BLaER1 treated with 17β-estradiol and CSF1 and Interleukin-3, amounts not matched to agents 10 nM and 100 nM (cell line): ENCODE results near the gene RUNX3.
A peak's percentile ranks its signal among the peaks of the same experiment; 100 is the strongest.

ENCODE experiments used
- H3K27ac ChIP-seq, 11 experiments: shearing (Covaris generic); formaldehyde crosslinking; 2 replicates each; pipeline ENCODE4 v1.8.1; 2022
- H3K27me3 ChIP-seq, 11 experiments: shearing (Covaris generic); formaldehyde crosslinking; 2 replicates each; pipeline ENCODE4 v1.8.1; 2022
- H3K36me3 ChIP-seq, 11 experiments: shearing (Covaris generic); formaldehyde crosslinking; 2 replicates each; pipeline ENCODE4 v1.8.1; 2022
- H3K4me1 ChIP-seq, 10 experiments: shearing (Covaris generic); formaldehyde crosslinking; 2 replicates each; pipeline ENCODE4 v1.8.1; 2022
- H3K4me2 ChIP-seq, 11 experiments: shearing (Covaris generic); formaldehyde crosslinking; 2 replicates each; pipeline ENCODE4 v1.8.1; 2022
- H3K4me3 ChIP-seq, 10 experiments: shearing (Covaris generic); formaldehyde crosslinking; 2 replicates each; pipeline ENCODE4 v1.8.1; 2022
- H3K9ac ChIP-seq, 11 experiments: shearing (Covaris generic); formaldehyde crosslinking; 2 replicates each; pipeline ENCODE4 v1.8.1; 2022
- H3K9me3 ChIP-seq, 11 experiments: shearing (Covaris generic); formaldehyde crosslinking; replicated peaks in 1 of 11; 2 replicates each; pipeline ENCODE4 v1.8.1; 2022
- H4K20me1 ChIP-seq, 11 experiments: shearing (Covaris generic); formaldehyde crosslinking; 2 replicates each; pipeline ENCODE4 v1.8.1; 2022
- Cebpa-rat ChIP-seq, 11 experiments: shearing (Covaris generic); IDR thresholded peaks; 2 replicates each; pipeline ENCODE4 v1.8.1; 2022

RUNX3 gene

DNA sequence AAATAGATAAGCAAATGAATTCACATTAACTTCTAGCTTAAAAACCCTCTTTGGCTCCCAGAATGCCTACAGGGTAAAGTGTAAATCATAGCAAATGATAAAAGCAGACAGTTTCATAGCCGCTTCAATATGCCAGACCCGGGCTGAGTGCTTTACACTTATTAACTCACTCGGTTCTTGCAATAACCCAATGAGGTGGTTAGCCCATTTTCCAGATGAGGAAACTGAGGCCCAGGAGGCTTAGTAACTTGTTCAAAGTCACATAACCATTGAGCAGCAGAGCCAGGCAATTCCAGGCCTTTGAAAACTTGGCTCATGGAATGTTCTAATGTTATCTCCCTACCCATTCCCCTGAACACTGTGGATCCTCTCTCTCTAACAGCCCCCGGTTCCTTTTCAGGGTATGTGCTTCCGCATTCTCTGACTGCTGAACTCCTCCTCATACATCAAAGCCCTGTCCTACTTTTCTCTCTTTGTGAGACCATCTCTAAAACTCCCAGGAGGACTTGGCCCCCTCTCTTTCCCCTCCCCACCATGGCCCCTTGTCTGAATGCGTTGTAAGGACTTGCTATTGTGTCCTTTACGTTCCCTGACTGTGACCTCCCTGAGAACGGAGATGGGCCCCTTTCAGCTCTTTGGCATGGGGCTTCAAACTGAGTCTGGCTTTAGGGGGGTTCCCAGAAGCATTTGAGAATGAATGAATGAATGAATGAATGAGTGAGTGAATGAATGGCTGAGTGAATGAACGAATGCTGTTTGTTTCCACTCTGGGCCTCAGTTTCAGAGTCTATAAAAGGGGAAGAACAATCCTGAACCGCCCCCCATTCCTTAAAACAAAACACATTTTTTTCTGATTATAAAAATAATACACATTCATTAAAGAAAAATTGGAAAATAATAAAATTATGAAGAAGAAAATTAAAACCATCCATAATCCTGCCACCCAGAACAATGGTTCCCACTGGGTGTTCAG lies 15.6 kb upstream of the RUNX3 start:
- H3K4me1 ChIP-seq = peaks cover 13 to 78% (median 55%) of the 10 kb centered on the region in 10 experiments
- H3K27ac ChIP-seq = no peak overlapping the region
- H3K9me3 ChIP-seq = no peaks in the 10 kb centered on the region
- peaks cover 0 to 16% (median 0%) of the 10 kb centered on the region in 11 experiments; a peak in 2 of 22 replicates for H3K27me3 ChIP-seq
- no peak overlapping the region for H3K4me3 ChIP-seq
- peaks cover 0 to 57% (median 7%) of the 10 kb centered on the region in 11 experiments; a peak in 7 of 22 replicates for H4K20me1 ChIP-seq
- TF ChIP-seq Cebpa-rat (IDR thresholded peaks at IDR 0.05) = no peak
- no peaks in the 10 kb centered on the region for H3K36me3 ChIP-seq
- no peak overlapping the region for H3K9ac ChIP-seq
- H3K4me2 ChIP-seq = no peak overlapping the region; a peak in 1 of 22 replicates

DNA sequence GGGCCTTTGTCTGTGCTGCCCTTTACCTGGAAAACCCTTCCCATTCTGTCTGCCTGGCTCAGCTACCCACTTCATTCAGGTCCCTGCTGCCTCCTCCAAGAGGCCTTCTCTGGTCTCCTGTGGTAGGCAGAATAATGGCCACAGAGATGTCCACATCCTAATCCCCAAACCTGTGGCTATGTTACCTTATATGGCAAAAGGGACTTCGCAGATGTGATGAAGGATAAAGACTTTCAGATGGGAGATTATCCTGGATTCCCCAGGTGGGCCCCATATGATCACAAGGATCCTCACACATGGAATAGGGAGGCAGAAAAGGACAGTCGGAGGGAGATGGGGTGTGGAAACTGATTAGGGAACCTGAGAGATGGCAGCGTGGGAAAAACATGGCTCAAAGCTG lies 14.2 kb upstream of the RUNX3 start:
- Histone ChIP-seq H3K4me3 (no peak overlapping the region), H3K36me3 (no peaks in the 10 kb centered on the region), H3K4me2 (peak overlapping the region in 6 of 11 experiments; percentile 64 to 87 (median 76); a peak in 8 of 22 replicates), H3K27ac (no peak overlapping the region), H3K27me3 (peaks cover 0 to 16% (median 0%) of the 10 kb centered on the region in 11 experiments; a peak in 2 of 22 replicates), H4K20me1 (peaks cover 0 to 56% (median 7%) of the 10 kb centered on the region in 11 experiments; a peak in 6 of 22 replicates), H3K4me1 (peaks cover 13 to 75% (median 52%) of the 10 kb centered on the region in 10 experiments), H3K9me3 (no peaks in the 10 kb centered on the region), H3K9ac (no peak overlapping the region)
- no peak for TF ChIP-seq Cebpa-rat (IDR thresholded peaks at IDR 0.05)

DNA sequence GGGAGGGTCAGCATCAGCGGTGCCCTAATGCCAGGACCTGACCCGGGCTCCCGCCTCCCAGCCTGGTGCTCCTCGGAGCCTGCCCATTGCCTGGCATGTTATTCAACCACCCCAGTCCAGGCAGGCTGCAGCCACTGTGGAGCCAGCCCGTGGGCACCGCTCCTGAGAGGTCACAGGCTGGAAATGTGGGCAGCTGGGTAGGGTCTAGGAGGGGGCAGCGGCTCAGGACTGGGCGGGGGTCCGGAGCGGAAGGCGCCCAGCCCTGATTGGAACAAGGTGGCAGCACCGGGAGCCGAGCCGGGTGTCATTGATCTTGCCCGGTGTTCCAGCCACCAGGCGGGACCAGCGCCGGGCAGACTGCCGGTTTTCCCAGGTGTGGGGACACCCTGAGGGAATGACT lies 12.7 kb upstream of the RUNX3 start:
- H3K36me3 ChIP-seq = no peaks in the 10 kb centered on the region
- peaks cover 0 to 41% (median 6%) of the 10 kb centered on the region in 11 experiments; a peak in 7 of 22 replicates for H4K20me1 ChIP-seq
- H3K4me1 ChIP-seq = peaks cover 13 to 66% (median 44%) of the 10 kb centered on the region in 10 experiments
- H3K9me3 ChIP-seq = no peaks in the 10 kb centered on the region
- peaks cover 0 to 16% (median 0%) of the 10 kb centered on the region in 11 experiments; a peak in 2 of 22 replicates for H3K27me3 ChIP-seq
- no peak overlapping the region for H3K4me3 ChIP-seq
- peak overlapping the region in 1 of 11 experiments; percentile 36; a peak in 1 of 22 replicates for H3K9ac ChIP-seq
- H3K27ac ChIP-seq = no peak overlapping the region
- peak overlapping the region; percentile 31 to 87 (median 66) for H3K4me2 ChIP-seq
- no peak for TF ChIP-seq Cebpa-rat (IDR thresholded peaks at IDR 0.05)

DNA sequence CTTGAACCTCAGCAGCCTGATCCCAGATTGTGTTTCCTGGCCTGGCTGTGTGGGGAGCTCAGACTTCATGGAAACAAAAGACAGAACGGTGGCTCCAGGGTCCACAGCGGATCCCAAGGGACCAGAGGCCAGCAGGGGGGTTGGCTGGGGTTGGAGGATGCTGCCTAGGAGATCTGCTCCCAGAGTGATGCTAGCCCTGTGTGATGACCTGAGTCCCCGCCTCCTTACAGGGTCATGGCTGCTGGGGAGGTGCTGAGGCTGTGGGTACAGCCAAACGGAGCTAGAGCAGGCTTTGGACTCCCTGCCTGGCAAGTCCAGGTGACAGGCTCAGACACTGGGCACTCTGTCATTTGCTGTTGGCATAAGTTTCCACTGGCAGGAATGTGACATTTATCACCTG lies 11.5 kb upstream of the RUNX3 start:
- peaks cover 13 to 54% (median 32%) of the 10 kb centered on the region in 10 experiments for H3K4me1 ChIP-seq
- H3K9me3 ChIP-seq = no peaks in the 10 kb centered on the region
- no peak overlapping the region for H3K27ac ChIP-seq
- peaks cover 0 to 37% (median 0%) of the 10 kb centered on the region in 11 experiments; a peak in 7 of 22 replicates for H4K20me1 ChIP-seq
- no peak overlapping the region for H3K4me3 ChIP-seq
- peak overlapping the region in 2 of 11 experiments; percentile 5 to 31; a peak in 1 of 22 replicates for H3K9ac ChIP-seq
- no peaks in the 10 kb centered on the region for H3K36me3 ChIP-seq
- TF ChIP-seq Cebpa-rat (IDR thresholded peaks at IDR 0.05) = no peak
- peaks cover 0 to 20% (median 2%) of the 10 kb centered on the region in 11 experiments; a peak in 15 of 22 replicates for H3K27me3 ChIP-seq
- H3K4me2 ChIP-seq = peak overlapping the region in 10 of 11 experiments; percentile 31 to 87 (median 67); a peak in 17 of 22 replicates

DNA sequence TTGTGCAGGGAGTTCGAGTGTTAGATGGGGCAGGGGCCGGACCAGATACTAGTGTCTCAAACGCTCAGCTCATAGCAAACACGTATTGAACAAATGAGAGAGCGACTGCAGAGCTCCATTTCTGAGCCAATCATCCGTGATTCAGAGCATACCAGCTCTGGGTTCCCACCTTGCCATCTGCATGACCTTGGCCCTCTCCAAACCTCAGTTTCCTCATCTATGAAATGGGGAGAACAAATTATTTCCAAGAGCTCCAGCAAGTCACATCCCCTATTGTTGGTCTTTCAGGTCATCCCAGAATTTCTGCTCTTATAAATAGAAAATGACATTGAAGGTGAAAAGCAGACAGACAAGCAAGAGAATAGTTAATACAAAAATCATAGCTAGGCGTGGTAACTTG lies 10.2 kb upstream of the RUNX3 start:
- Histone ChIP-seq H4K20me1 (peaks cover 0 to 50% (median 5%) of the 10 kb centered on the region in 11 experiments; a peak in 10 of 22 replicates), H3K9me3 (no peaks in the 10 kb centered on the region), H3K27ac (no peak overlapping the region), H3K9ac (no peak overlapping the region), H3K4me1 (peaks cover 15 to 52% (median 35%) of the 10 kb centered on the region in 10 experiments), H3K27me3 (peaks cover 12 to 33% (median 16%) of the 10 kb centered on the region in 11 experiments), H3K4me2 (no peak overlapping the region), H3K4me3 (no peak overlapping the region), H3K36me3 (no peaks in the 10 kb centered on the region)
- no peak for TF ChIP-seq Cebpa-rat (IDR thresholded peaks at IDR 0.05)

DNA sequence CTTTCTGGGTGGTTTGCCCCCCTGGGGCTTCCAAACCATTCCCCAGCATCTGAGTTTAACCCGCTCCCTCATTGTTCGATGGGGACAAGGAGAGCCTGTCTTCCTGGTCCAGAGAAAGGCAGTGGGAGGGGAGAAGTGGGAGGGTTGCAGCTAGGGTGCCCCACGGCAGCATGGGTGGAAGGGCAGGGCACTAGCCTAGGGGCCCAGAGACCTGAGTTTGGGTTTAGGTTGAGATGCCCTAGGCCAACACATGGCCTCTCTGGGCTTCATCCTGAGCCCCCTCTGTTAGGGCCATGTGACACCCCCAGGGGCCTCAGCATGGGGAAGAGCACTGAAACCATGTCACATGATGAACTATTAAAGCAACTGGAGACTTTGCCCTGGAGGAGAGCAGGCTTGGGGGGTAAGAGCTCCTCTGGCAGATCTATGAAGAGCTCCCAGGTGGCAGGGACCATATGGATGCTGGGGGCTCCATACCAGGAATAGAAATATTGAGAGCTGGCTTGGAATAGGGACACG lies 9.7 kb upstream of the RUNX3 start:
- H3K27ac ChIP-seq = no peak overlapping the region
- TF ChIP-seq Cebpa-rat (IDR thresholded peaks at IDR 0.05) = no peak
- no peak overlapping the region for H3K9ac ChIP-seq
- H3K27me3 ChIP-seq = peaks cover 17 to 38% (median 21%) of the 10 kb centered on the region in 11 experiments
- H3K9me3 ChIP-seq = no peaks in the 10 kb centered on the region
- no peak overlapping the region for H3K4me3 ChIP-seq
- H3K4me1 ChIP-seq = peaks cover 16 to 57% (median 40%) of the 10 kb centered on the region in 10 experiments
- H3K4me2 ChIP-seq = no peak overlapping the region; a peak in 1 of 22 replicates
- H4K20me1 ChIP-seq = peaks cover 0 to 55% (median 10%) of the 10 kb centered on the region in 11 experiments; a peak in 10 of 22 replicates
- no peaks in the 10 kb centered on the region for H3K36me3 ChIP-seq

DNA sequence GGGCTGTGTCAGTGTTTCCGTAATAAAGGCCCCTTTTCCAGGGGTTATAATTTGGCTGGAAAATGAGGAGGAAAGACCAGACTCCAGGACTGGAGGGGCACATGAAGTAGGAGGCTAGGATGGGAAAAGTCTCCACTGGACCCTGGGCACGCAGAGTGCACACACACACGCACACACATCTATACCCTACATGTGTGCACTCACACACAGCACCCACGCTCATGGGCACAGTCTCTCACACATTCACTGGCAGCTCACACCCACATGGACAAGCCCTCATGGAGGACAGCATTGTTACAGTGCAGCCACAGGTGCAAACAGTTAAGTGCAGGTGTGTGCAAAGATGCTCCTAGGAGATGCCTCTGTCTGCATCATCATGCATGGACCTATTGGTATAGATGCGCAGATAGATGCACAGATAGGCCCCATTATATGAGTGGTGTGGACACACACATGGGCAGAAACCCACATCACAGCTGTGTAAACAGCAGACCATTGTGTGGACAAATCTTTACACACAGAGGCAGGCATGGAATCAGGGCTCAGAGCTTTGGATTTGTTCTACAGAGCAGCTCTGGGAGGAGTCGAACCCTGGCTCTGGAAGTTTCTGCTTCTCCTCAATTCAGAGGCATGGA lies 9.1 kb upstream of the RUNX3 start:
- Histone ChIP-seq H3K36me3 (no peaks in the 10 kb centered on the region), H3K4me2 (no peak overlapping the region; a peak in 1 of 22 replicates), H3K4me3 (no peak overlapping the region), H3K9me3 (no peaks in the 10 kb centered on the region), H3K27me3 (peaks cover 23 to 43% (median 26%) of the 10 kb centered on the region in 11 experiments), H3K4me1 (peaks cover 21 to 60% (median 45%) of the 10 kb centered on the region in 10 experiments), H3K9ac (no peak overlapping the region), H3K27ac (no peak overlapping the region), H4K20me1 (peaks cover 0 to 58% (median 15%) of the 10 kb centered on the region in 11 experiments; a peak in 13 of 22 replicates)
- TF ChIP-seq Cebpa-rat (IDR thresholded peaks at IDR 0.05) = no peak

DNA sequence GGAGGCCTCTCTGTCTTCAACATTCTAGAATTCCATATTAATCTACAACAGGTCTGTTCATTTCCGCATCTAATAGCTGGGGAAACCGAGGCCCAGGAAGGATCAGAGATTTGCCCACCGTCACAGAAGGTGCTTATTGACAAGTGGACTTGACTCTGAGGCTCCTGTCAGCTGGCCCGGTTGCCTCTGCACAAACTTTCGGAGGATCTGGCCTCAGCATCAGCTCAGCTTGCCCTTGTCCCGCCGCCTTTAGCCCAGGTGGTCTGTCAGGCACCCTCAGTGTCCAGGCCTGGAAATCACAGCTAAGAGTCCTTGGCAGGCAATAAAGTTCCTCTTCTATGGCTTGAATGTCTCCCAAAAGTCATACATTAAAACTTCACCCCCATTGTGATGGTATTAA lies 8.2 kb upstream of the RUNX3 start:
- TF ChIP-seq Cebpa-rat (IDR thresholded peaks at IDR 0.05) = no peak
- no peak overlapping the region for H3K9ac ChIP-seq
- peaks cover 0 to 59% (median 20%) of the 10 kb centered on the region in 11 experiments; a peak in 13 of 22 replicates for H4K20me1 ChIP-seq
- H3K27ac ChIP-seq = no peak overlapping the region
- H3K4me1 ChIP-seq = peaks cover 22 to 60% (median 46%) of the 10 kb centered on the region in 10 experiments
- no peak overlapping the region for H3K4me2 ChIP-seq
- no peaks in the 10 kb centered on the region for H3K36me3 ChIP-seq
- no peaks in the 10 kb centered on the region for H3K9me3 ChIP-seq
- H3K4me3 ChIP-seq = no peak overlapping the region
- peaks cover 31 to 45% (median 35%) of the 10 kb centered on the region in 11 experiments for H3K27me3 ChIP-seq
